HepG2 (cell line): ENCODE data around the gene LRRC25. TPM values are rescaled to one million over a fixed set of nuclear protein-coding genes. Genes with fewer than 3 reads are reported as not detected.

ENCODE experiments used
- ARNT2 ChIP-seq: sonication (generic); formaldehyde crosslinking; IDR thresholded peaks from 2 replicates; pipeline ENCODE4 v1.8.0; 2022; ENCODE audit warnings: mild to moderate bottlenecking, low read depth, missing genetic modification reagents, moderate library complexity
- CSRNP1 ChIP-seq: sonication (generic); formaldehyde crosslinking; IDR thresholded peaks from 2 replicates; pipeline ENCODE4 v1.8.1; 2023; ENCODE audit warnings: mild to moderate bottlenecking, missing genetic modification reagents
- NFE2L1 ChIP-seq: sonication (generic); formaldehyde crosslinking; IDR thresholded peaks from 2 replicates; pipeline ENCODE4 v1.4.0; 2020; ENCODE audit warnings: missing genetic modification reagents, mild to moderate bottlenecking, borderline replicate concordance
- PLRG1 ChIP-seq: fragments of 450-650 bp; conservative IDR thresholded peaks from 2 replicates; pipeline ENCODE4 v1.6.1; 2016
- REL ChIP-seq: sonication (generic); formaldehyde crosslinking; conservative IDR thresholded peaks from 2 replicates; pipeline ENCODE4 v1.8.0; 2022; ENCODE audit warnings: mild to moderate bottlenecking, missing genetic modification reagents, moderate library complexity
- REXO4 ChIP-seq: sonication (generic); formaldehyde crosslinking; IDR thresholded peaks from 2 replicates; pipeline ENCODE4 v1.8.0; 2022; ENCODE audit warnings: missing genetic modification reagents, mild to moderate bottlenecking, borderline replicate concordance
- SUZ12 ChIP-seq: fragments of 150-350 bp; IDR thresholded peaks from 2 replicates; pipeline ENCODE4 v1.6.1; 2014; ENCODE audit warnings: low read depth, low read length
- TERF1 ChIP-seq: sonication (generic); formaldehyde crosslinking; IDR thresholded peaks from 2 replicates; pipeline ENCODE4 v1.8.0; 2022; ENCODE audit warnings: mild to moderate bottlenecking, missing genetic modification reagents, moderate library complexity
- U2AF1 ChIP-seq: fragments of 200-400 bp; formaldehyde crosslinking; optimal IDR thresholded peaks from 2 replicates; pipeline ENCODE3; 2017; ENCODE audit warnings: mild to moderate bottlenecking, low read depth, low read length
- ZNF230 ChIP-seq: sonication (generic); formaldehyde crosslinking; IDR thresholded peaks from 2 replicates; pipeline ENCODE4 v1.4.0; 2020; ENCODE audit warnings: mild to moderate bottlenecking, missing genetic modification reagents
- ZNF354B ChIP-seq: sonication (generic); formaldehyde crosslinking; IDR thresholded peaks from 2 replicates; pipeline ENCODE4 v1.8.0; 2022; ENCODE audit warnings: mild to moderate bottlenecking, missing genetic modification reagents
- ZNF383 ChIP-seq: sonication (generic); formaldehyde crosslinking; IDR thresholded peaks from 2 replicates; pipeline ENCODE4 v1.4.0; 2020; ENCODE audit warnings: missing genetic modification reagents, mild to moderate bottlenecking, borderline replicate concordance
- ZNF549 ChIP-seq: sonication (generic); formaldehyde crosslinking; IDR thresholded peaks from 2 replicates; pipeline ENCODE4 v1.5.0; 2020; ENCODE audit warnings: missing genetic modification reagents
- ZNF558 ChIP-seq: sonication (generic); formaldehyde crosslinking; IDR thresholded peaks from 2 replicates; pipeline ENCODE4 v1.9.0; 2022; ENCODE audit warnings: mild to moderate bottlenecking, missing genetic modification reagents, borderline replicate concordance
- ZNF564 ChIP-seq: sonication (generic); formaldehyde crosslinking; IDR thresholded peaks from 2 replicates; pipeline ENCODE4 v1.8.1; 2023; ENCODE audit warnings: mild to moderate bottlenecking, missing genetic modification reagents
- ZUFSP ChIP-seq: sonication (generic); formaldehyde crosslinking; IDR thresholded peaks from 2 replicates; pipeline ENCODE4 v1.9.0; 2021; ENCODE audit warnings: missing genetic modification reagents, mild to moderate bottlenecking, borderline replicate concordance
- polyA plus RNA-seq, 8 experiments: library from polyadenylated mRNA; depleted of rRNA in 3 of 8; stranded (reverse) in 7 of 8; unstranded in 1 of 8; fragments of >200 nt; fragmentation: Illumina TruSeq in 4 of 8; extraction: Trizol in 4 of 8; gene quantifications; 2 replicates each; pipeline versions ENCODE4 v1.2.1 to v1.2.3, GENCODE V29; 2011 to 2016; ENCODE audit warnings: low read depth in 4 of 8, missing spikeins in 1 of 8, mixed read lengths in 1 of 8; ENCODE audit not compliant: insufficient read depth in 1 of 8
- total RNA-seq, 5 experiments: library from RNA; depleted of rRNA; stranded (reverse); fragments of >200 nt; fragmentation: Illumina TruSeq; extraction: Trizol; gene quantifications; 2 replicates each; pipeline ENCODE4 v1.2.3, GENCODE V29; 2016; ENCODE audit warnings: low read depth in 1 of 5
- TF ChIP-seq, protein P1 (sequence below): sonication (generic); formaldehyde crosslinking; IDR thresholded peaks from 2 replicates; pipeline ENCODE4 v1.4.0; 2020; ENCODE audit warnings: missing genetic modification reagents
- TF ChIP-seq, protein P2 (sequence below): IDR thresholded peaks from 2 replicates; pipeline ENCODE4 v1.6.1; 2016; ENCODE audit warnings: control low read depth
- TF ChIP-seq, protein P3 (sequence below): IDR thresholded peaks from 2 replicates; pipeline ENCODE4 v1.6.1; 2016

The LRRC25 gene
- total and polyA plus RNA-seq, 2 of the 13 experiments (the other 11 are each of a cell fraction or from before 2014, with no cell fraction given) = 0.13 to 0.53 TPM

DNA sequence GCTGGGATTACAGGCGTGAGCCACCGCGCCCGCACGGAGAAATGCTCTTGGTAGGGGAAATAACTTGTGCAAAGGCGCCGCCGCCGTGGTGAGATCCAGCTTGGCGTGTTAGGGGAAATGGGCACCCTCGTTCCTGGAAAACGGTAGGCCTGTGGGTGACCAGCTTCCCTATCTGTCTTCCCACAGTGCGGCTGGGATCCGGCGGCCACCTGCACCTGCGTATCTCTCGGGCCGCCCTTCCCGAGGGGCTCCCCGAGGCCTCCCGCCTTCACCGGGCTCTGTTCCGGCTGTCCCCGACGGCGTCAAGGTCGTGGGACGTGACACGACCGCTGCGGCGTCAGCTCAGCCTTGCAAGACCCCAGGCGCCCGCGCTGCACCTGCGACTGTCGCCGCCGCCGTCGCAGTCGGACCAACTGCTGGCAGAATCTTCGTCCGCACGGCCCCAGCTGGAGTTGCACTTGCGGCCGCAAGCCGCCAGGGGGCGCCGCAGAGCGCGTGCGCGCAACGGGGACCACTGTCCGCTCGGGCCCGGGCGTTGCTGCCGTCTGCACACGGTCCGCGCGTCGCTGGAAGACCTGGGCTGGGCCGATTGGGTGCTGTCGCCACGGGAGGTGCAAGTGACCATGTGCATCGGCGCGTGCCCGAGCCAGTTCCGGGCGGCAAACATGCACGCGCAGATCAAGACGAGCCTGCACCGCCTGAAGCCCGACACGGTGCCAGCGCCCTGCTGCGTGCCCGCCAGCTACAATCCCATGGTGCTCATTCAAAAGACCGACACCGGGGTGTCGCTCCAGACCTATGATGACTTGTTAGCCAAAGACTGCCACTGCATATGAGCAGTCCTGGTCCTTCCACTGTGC, 9.1 kb downstream of the LRRC25 start (continued):
- TF ChIP-seq, protein P1, sequence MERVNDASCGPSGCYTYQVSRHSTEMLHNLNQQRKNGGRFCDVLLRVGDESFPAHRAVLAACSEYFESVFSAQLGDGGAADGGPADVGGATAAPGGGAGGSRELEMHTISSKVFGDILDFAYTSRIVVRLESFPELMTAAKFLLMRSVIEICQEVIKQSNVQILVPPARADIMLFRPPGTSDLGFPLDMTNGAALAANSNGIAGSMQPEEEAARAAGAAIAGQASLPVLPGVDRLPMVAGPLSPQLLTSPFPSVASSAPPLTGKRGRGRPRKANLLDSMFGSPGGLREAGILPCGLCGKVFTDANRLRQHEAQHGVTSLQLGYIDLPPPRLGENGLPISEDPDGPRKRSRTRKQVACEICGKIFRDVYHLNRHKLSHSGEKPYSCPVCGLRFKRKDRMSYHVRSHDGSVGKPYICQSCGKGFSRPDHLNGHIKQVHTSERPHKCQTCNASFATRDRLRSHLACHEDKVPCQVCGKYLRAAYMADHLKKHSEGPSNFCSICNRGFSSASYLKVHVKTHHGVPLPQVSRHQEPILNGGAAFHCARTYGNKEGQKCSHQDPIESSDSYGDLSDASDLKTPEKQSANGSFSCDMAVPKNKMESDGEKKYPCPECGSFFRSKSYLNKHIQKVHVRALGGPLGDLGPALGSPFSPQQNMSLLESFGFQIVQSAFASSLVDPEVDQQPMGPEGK = peak; percentile 37; the same call in 1 of the 2 replicates
- 0 out of 2 replicates have a peak, but pooled peaks have one; percentile 26 for TF ChIP-seq ZNF549
- peak; percentile 77 for TF ChIP-seq CSRNP1
- no peak for TF ChIP-seq SUZ12
- 0 out of 2 replicates have a peak, but pooled peaks have one; percentile 61 for TF ChIP-seq ZNF564
- 0 out of 2 replicates have a peak, but pooled peaks have one; percentile 25 for TF ChIP-seq NFE2L1 (CRISPR knock-in tag)
- TF ChIP-seq ZNF383 (CRISPR knock-in tag) = peak; percentile 69; the same call in 1 of the 2 replicates
- peak; percentile 82 for TF ChIP-seq REL (CRISPR knock-in tag)
- TF ChIP-seq U2AF1 = no peak
- peak; percentile 95 for TF ChIP-seq ZNF558 (CRISPR knock-in tag)
- 0 out of 2 replicates have a peak, but pooled peaks have one; percentile 78 for TF ChIP-seq ZUFSP (CRISPR knock-in tag)
- TF ChIP-seq ARNT2 = peak; percentile 93
- peak; percentile 90 for TF ChIP-seq ZNF230 (CRISPR knock-in tag)
- TF ChIP-seq, protein P2, sequence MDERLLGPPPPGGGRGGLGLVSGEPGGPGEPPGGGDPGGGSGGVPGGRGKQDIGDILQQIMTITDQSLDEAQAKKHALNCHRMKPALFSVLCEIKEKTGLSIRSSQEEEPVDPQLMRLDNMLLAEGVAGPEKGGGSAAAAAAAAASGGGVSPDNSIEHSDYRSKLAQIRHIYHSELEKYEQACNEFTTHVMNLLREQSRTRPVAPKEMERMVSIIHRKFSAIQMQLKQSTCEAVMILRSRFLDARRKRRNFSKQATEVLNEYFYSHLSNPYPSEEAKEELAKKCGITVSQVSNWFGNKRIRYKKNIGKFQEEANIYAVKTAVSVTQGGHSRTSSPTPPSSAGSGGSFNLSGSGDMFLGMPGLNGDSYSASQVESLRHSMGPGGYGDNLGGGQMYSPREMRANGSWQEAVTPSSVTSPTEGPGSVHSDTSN (CRISPR knock-in tag) = no peak
- no peak for TF ChIP-seq TERF1 (CRISPR knock-in tag)
- TF ChIP-seq PLRG1 = no peak
- no peak for TF ChIP-seq ZNF354B (CRISPR knock-in tag)
- TF ChIP-seq, protein P3, sequence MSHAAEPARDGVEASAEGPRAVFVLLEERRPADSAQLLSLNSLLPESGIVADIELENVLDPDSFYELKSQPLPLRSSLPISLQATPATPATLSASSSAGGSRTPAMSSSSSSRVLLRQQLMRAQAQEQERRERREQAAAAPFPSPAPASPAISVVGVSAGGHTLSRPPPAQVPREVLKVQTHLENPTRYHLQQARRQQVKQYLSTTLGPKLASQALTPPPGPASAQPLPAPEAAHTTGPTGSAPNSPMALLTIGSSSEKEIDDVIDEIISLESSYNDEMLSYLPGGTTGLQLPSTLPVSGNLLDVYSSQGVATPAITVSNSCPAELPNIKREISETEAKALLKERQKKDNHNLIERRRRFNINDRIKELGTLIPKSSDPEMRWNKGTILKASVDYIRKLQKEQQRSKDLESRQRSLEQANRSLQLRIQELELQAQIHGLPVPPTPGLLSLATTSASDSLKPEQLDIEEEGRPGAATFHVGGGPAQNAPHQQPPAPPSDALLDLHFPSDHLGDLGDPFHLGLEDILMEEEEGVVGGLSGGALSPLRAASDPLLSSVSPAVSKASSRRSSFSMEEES (CRISPR knock-in tag) = no peak; the same call in none of the 2 replicates
- TF ChIP-seq REXO4 (CRISPR knock-in tag) = peak; percentile 18; the same call in 1 of the 2 replicates
